Tibial nerve (tissue), 4 donors: ENCODE data around the gene RAG2. TPM values are rescaled to one million over a fixed set of nuclear protein-coding genes. Genes with fewer than 3 reads are reported as not detected.
A peak's percentile ranks its signal among the peaks of the same experiment; 100 is the strongest.

ENCODE experiments used
- DNase-seq, 2 donors: peaks; one replicate each; pipeline ENCODE4 v3.0.0-alpha.2; 2019; ENCODE audit warnings: low spot score in 2 of 2
- H3K27ac ChIP-seq, 4 donors: fragments of 200-600 bp; sonication (generic) in 3 of 4; one replicate each; pipeline ENCODE4 v1.5.1; 2017 to 2019; ENCODE audit warnings: mild to moderate bottlenecking in 1 of 4
- H3K27me3 ChIP-seq, 2 donors: fragments of 200-600 bp; sonication (generic) in 1 of 2; one replicate each; pipeline versions ENCODE4 v1.5.1 to v1.6.0; 2017 to 2019
- H3K36me3 ChIP-seq, 3 donors: fragments of 200-600 bp; sonication (generic); one replicate each; pipeline ENCODE4 v1.5.1; 2018 to 2019
- H3K4me1 ChIP-seq, 4 donors: fragments of 200-600 bp; sonication (generic) in 3 of 4; one replicate each; pipeline ENCODE4 v1.5.1; 2017 to 2019
- H3K4me3 ChIP-seq, 4 donors: fragments of 200-600 bp; sonication (generic) in 3 of 4; one replicate each; pipeline ENCODE4 v1.5.1; 2017 to 2019; ENCODE audit warnings: mild to moderate bottlenecking in 1 of 4, moderate library complexity in 1 of 4
- H3K9me3 ChIP-seq, 4 donors: fragments of 200-600 bp; sonication (generic) in 3 of 4; one replicate each; pipeline ENCODE4 v1.5.1; 2017 to 2019
- CTCF ChIP-seq, 5 experiments: fragments of 200-600 bp in 3 of 5; fragments of 450-650 bp in 2 of 5; sonication (generic) in 3 of 5; IDR thresholded peaks; one replicate each; pipeline ENCODE4 v1.5.1; 2016 to 2019; ENCODE audit warnings: antibody characterized with exemption in 5 of 5, mild to moderate bottlenecking in 3 of 5, moderate library complexity in 2 of 5
- EP300 ChIP-seq, 2 donors: sonication (generic); formaldehyde crosslinking; IDR thresholded peaks; one replicate each; pipeline ENCODE4 v1.6.1; 2017; ENCODE audit warnings: antibody characterized with exemption in 2 of 2, mild to moderate bottlenecking in 1 of 2
- POLR2A ChIP-seq, 2 donors: fragments of 450-650 bp; IDR thresholded peaks; one replicate each; pipeline ENCODE4 v1.6.1; 2017; ENCODE audit warnings: antibody characterized with exemption in 2 of 2, mild to moderate bottlenecking in 2 of 2, moderate library complexity in 2 of 2
- WGBS, 2 donors: methylation state at CpG; one replicate each; pipeline ENCODE4 v1.1.5; 2018; 5-methylcytosine and 5-hydroxymethylcytosine counted together
- total RNA-seq, 4 donors: library from RNA; depleted of rRNA; stranded (reverse); fragments of >200 nt; gene quantifications; one replicate each; pipeline ENCODE4 v1.1.0, GENCODE V29; 2016

The RAG2 gene
- total RNA-seq, 4 donors from 2014 or later: not detected

- H3K9me3 ChIP-seq: no peaks in the 10 kb centered on the region
- TF ChIP-seq CTCF (IDR thresholded peaks at IDR 0.05): no peak
- no peak for DNase-seq
- H3K36me3 ChIP-seq: no peaks in the 10 kb centered on the region
- no peak overlapping the region for H3K27ac ChIP-seq
- 89 to 95% methylated on average over 5 of the region's 5 CpGs for WGBS, 2 donors
- no peak overlapping the region for H3K4me3 ChIP-seq
- H3K27me3 ChIP-seq: no peaks in the 10 kb centered on the region
- H3K4me1 ChIP-seq: no peaks in the 10 kb centered on the region
Measured at GRCh38 chr11:36628141-36628540, 30.1 kb upstream of the RAG2 start.

GRCh38 chr11:36627471-36627870 lies 29.4 kb upstream of the RAG2 start:
- H3K4me3 ChIP-seq: no peak overlapping the region
- H3K9me3 ChIP-seq: no peaks in the 10 kb centered on the region
- TF ChIP-seq POLR2A (IDR thresholded peaks at IDR 0.05): no peak
- TF ChIP-seq EP300 (IDR thresholded peaks at IDR 0.05): no peak
- TF ChIP-seq CTCF (IDR thresholded peaks at IDR 0.05): no peak
- H3K27ac ChIP-seq: no peak overlapping the region
- H3K27me3 ChIP-seq: no peaks in the 10 kb centered on the region
- no peaks in the 10 kb centered on the region for H3K4me1 ChIP-seq
- WGBS, 2 donors: 90 to 95% methylated on average over 2 of the region's 2 CpGs
- H3K36me3 ChIP-seq: no peaks in the 10 kb centered on the region
- DNase-seq: no peak

- TF ChIP-seq POLR2A (IDR thresholded peaks at IDR 0.05) (no peak), EP300 (IDR thresholded peaks at IDR 0.05) (no peak), CTCF (IDR thresholded peaks at IDR 0.05) (no peak)
- H3K9me3 ChIP-seq: no peaks in the 10 kb centered on the region
- H3K4me1 ChIP-seq: no peaks in the 10 kb centered on the region
- no peaks in the 10 kb centered on the region for H3K36me3 ChIP-seq
- 90 to 93% methylated on average over 1 of the region's 1 CpG for WGBS, 2 donors
- no peaks in the 10 kb centered on the region for H3K27me3 ChIP-seq
- no peak overlapping the region for H3K4me3 ChIP-seq
- H3K27ac ChIP-seq: no peak overlapping the region
- no peak for DNase-seq
Measured at GRCh38 chr11:36627006-36627405, 29.0 kb upstream of the RAG2 start.

- 88 to 91% methylated on average over 5 of the region's 5 CpGs for WGBS, 2 donors
- H3K4me1 ChIP-seq: peaks cover 0 to 20% (median 0%) of the 10 kb centered on the region in 4 donors
- H3K4me3 ChIP-seq: no peak overlapping the region
- TF ChIP-seq POLR2A (IDR thresholded peaks at IDR 0.05): no peak
- TF ChIP-seq CTCF (IDR thresholded peaks at IDR 0.05): no peak
- TF ChIP-seq EP300 (IDR thresholded peaks at IDR 0.05): no peak
- no peaks in the 10 kb centered on the region for H3K27me3 ChIP-seq
- no peaks in the 10 kb centered on the region for H3K36me3 ChIP-seq
- no peak for DNase-seq
- no peaks in the 10 kb centered on the region for H3K9me3 ChIP-seq
- no peak overlapping the region for H3K27ac ChIP-seq
Measured at GRCh38 chr11:36623494-36623893, 25.5 kb upstream of the RAG2 start.

DNA sequence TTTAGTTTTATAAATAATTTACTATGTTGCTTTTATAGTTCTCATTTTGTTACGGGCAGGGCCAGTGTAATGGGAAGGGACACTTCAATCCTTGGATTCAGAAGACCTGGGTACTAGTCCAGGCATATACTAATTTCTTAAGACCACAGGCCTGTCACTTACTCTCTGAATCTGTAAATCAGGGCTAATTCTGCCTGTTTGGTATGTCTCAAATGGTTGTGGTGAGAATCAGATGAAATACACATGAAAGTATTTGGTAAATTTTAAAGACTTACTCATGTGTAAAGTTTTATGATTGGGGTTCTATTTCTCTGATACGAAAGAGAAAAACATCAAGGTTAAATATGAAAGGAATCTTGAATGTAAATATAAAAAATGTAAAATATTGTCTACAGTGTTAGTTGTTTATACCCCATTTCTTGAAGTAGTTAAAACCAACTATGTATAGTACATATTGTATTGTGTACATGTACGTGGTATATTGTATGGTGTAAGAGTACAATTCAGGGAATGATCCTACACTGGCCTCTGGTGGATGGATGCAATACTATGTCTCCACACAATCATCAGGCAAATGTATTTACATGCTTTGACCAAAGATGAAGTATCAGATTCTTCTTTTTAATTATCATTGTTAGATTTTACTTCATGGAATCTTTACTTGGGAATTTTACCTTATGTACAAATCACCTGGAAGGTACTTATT lies 24.5 kb upstream of the RAG2 start:
- TF ChIP-seq EP300 (IDR thresholded peaks at IDR 0.05) (no peak), CTCF (IDR thresholded peaks at IDR 0.05) (peak in 2 of 5 experiments; percentile 30 to 31), POLR2A (IDR thresholded peaks at IDR 0.05) (no peak)
- Histone ChIP-seq H3K4me3 (no peak overlapping the region), H3K4me1 (peaks cover 0 to 22% (median 0%) of the 10 kb centered on the region in 4 donors), H3K27me3 (no peaks in the 10 kb centered on the region), H3K27ac (no peak overlapping the region), H3K9me3 (no peaks in the 10 kb centered on the region), H3K36me3 (no peaks in the 10 kb centered on the region)
- 69 to 73% methylated on average over 3 of the region's 3 CpGs for WGBS, 2 donors
- DNase-seq: no peak
